22Rv1 (cell line): ENCODE data around the gene ISOC2.

Source experiments
- H3K27ac ChIP-seq: fragments of 450-650 bp; 2 replicates; pipeline ENCODE4 v1.5.1; 2017
- CTCF ChIP-seq: fragments of 450-650 bp; IDR thresholded peaks from 2 replicates; pipeline ENCODE4 v1.5.1; 2017; ENCODE audit warnings: mild to moderate bottlenecking
- ZFX ChIP-seq: fragments of 450-650 bp; IDR thresholded peaks from 2 replicates; pipeline ENCODE4 v1.6.1; 2017; ENCODE audit warnings: antibody characterized with exemption, borderline replicate concordance

Gene ISOC2

GRCh38 chr19:55473225-55474012 lies 12.0 kb upstream of the ISOC2 start:
- TF ChIP-seq ZFX (no peak), CTCF (no peak)
- peak overlapping the region; percentile 87 for H3K27ac ChIP-seq

GRCh38 chr19:55472463-55472862 lies 11.0 kb upstream of the ISOC2 start:
- peak overlapping the region; percentile 87 for H3K27ac ChIP-seq

GRCh38 chr19:55471266-55471665 lies 9.8 kb upstream of the ISOC2 start:
- peak overlapping the region; percentile 36 for H3K27ac ChIP-seq
- TF ChIP-seq CTCF (no peak), ZFX (no peak)

More at GRCh38 chr19:55472463-55472862, 11.0 kb upstream of the ISOC2 start:
- TF ChIP-seq CTCF = no peak
- no peak for TF ChIP-seq ZFX

- no peak overlapping the region for H3K27ac ChIP-seq
Observed at GRCh38 chr19:55468054-55468393, 6.6 kb upstream of the ISOC2 start.

GRCh38 chr19:55467236-55468053 lies 6.0 kb upstream of the ISOC2 start:
- TF ChIP-seq CTCF (peak; percentile 99), ZFX (no peak)
- H3K27ac ChIP-seq = no peak overlapping the region

More at GRCh38 chr19:55468054-55468393, 6.6 kb upstream of the ISOC2 start:
- no peak for TF ChIP-seq ZFX
- peak; percentile 82 for TF ChIP-seq CTCF

GRCh38 chr19:55466241-55466614 lies 4.8 kb upstream of the ISOC2 start:
- no peak for TF ChIP-seq CTCF
- no peak for TF ChIP-seq ZFX
- peak overlapping the region; percentile 5; the same call in 1 of the 2 replicates for H3K27ac ChIP-seq
